Activated CD8-positive, alpha-beta memory T cell treated with anti-CD3 and anti-CD28 coated beads, Interleukin-2, amount 50 U/mL, for 1 hour (primary cell): ENCODE results near the gene ALKBH2.
"Not testable (repeated sequence)": the region's sequence is repeated elsewhere in the genome, so short reads cannot be mapped to it uniquely, and the experiment has no call there.

Experiments
- DNase-seq: peaks from one replicate; pipeline ENCODE4 v3.0.0-alpha.2; 2020; ENCODE audit errors: extremely low read depth

ALKBH2 gene

DNA sequence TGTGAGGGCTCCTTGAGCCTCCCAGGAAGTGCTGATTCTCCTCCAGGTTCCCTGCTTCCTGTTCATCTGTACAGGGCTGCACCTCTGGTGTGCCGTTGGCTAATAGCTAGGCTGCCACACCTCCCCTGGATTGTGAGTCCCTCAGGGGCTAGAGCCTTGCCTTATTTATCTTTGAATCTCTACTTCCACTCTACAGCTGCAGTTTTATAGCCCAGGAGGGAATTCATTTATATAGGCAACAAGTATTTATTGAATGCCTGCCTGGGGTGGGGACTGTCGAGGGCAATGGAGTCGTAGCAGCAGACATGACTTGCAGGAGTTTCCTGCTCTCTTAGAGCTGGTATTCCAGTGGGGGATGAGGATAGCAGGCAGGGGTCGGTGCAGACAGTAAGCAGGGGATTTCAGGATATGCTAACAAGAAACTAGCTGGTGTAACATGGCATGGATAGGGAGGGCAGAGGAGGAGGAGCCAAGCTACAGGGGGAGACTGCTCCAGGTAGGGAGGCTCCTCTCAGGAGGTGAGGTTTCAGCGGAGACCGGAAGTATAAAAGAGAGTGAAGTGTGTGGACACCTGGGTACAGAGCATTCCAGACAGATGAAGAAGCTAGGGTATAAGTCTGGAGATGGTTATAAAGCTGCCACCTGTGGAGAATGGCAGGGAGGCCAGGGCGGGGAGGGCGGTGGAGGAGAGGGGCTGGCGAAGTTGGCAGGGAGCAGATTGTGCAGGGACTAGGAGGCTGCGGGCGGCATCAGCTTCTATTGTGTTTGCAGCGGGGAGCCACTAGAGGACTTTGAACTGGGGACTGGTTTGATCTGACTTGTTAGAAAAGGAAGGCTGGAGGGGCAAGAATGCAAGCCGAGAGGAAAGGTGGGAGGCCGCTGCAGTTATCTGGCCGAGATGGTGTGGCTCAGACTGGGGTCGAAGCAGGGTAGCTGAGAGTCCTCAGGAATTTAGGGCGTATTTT lies 23.7 kb downstream of the ALKBH2 start:
- DNase-seq, result no peak

DNA sequence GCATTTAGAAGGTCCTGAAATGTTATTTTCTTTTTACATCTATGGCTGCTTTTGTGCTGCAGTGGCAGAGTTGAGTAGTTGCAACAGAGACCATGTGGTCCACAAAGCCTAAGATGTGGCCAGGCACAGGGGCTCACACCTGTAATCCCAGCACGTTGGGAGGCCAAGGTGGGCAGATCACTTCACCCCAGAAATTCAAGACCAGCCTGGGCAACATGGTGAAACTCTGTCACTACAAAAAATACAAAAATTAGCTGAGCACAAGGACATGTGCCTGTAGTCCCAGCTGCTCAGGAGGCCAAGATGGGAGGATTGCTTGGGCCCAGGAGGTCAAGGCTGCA lies 27.4 kb downstream of the ALKBH2 start:
- no peak for DNase-seq

- DNase-seq, result no peak
Measured at GRCh38 chr12:109065154-109065852, 28.0 kb downstream of the ALKBH2 start.

- no peak for DNase-seq
Measured at GRCh38 chr12:109064143-109064542, 29.1 kb downstream of the ALKBH2 start.

GRCh38 chr12:109058773-109059172 lies 34.5 kb downstream of the ALKBH2 start:
- no peak for DNase-seq

GRCh38 chr12:109057376-109057775 lies 35.9 kb downstream of the ALKBH2 start:
- no peak for DNase-seq

GRCh38 chr12:109056891-109057290 lies 36.4 kb downstream of the ALKBH2 start:
- no peak for DNase-seq

- no peak for DNase-seq
Measured at GRCh38 chr12:109054520-109054919, 38.8 kb downstream of the ALKBH2 start.

DNA sequence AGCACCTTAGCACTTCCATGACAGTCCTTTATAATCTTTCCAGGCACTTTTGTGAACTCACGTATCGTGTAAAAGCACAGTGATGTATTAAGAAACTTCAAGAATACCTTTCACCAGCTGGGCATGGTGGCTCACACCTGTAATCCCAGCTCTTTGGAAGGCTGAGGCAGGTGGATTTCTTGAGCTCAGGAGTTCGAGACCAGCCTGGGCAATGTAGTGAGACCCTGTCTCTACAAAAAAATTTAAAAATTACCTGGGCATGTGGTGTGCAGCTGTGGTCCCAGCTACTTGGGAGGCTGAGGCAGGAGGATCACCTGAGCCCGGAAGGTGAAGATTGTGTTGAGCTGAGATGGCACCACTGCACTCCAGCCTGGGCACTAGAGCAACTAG lies 39.2 kb downstream of the ALKBH2 start:
- DNase-seq, result not testable (repeated sequence)

DNA sequence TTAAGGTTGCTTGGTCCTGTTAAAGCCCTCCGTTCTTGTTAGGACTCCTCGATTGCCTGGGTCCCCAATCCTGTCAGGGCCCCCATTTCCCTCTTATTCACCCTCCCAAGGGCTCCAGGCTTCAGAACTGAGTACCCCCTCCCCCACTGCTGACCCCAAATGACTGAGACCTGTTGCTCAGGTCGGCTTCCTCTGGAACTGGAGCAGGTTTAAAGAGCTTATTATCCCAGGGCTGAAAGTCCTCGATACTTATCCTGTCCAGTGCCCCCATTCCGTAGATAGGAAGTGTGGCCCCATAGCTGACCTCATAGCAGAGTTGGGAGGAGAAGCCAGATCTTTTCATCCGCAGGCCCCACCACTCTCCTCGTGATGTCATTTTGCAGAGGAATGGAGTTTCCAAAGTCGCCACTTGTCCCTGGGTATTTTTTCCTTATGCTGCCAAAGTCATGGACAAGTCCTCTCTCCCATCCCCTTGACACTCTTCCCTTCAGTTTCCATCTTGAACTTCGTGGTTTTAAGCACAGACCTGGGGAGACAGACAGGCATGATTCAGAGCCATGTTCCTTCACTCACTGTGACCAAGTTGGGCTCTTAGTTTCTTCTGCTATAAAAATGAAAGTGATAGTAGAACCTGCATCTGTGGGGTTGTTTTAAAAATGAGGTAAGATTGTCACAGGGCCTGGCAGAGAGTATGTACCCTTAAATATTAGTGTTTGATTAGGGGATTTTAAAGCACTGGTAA lies 39.7 kb downstream of the ALKBH2 start:
- DNase-seq, result no peak

- DNase-seq, result peak; percentile 64
Measured at GRCh38 chr12:109052414-109053323, 40.6 kb downstream of the ALKBH2 start, which contains the start of gene USP30. TSS of gene USP30 (plus strand) at chr12:109052576. CDS start at chr12:109052679, 103 bp downstream.

GRCh38 chr12:109052097-109052413 lies 41.2 kb downstream of the ALKBH2 start:
- no peak for DNase-seq

GRCh38 chr12:109049794-109050193 lies 43.5 kb downstream of the ALKBH2 start:
- DNase-seq, result not testable (repeated sequence)

- DNase-seq, result not testable (repeated sequence)
Measured at GRCh38 chr12:109048706-109049105, 44.6 kb downstream of the ALKBH2 start.

- DNase-seq, result no peak
Measured at GRCh38 chr12:109047081-109047805, 46.0 kb downstream of the ALKBH2 start.

DNA sequence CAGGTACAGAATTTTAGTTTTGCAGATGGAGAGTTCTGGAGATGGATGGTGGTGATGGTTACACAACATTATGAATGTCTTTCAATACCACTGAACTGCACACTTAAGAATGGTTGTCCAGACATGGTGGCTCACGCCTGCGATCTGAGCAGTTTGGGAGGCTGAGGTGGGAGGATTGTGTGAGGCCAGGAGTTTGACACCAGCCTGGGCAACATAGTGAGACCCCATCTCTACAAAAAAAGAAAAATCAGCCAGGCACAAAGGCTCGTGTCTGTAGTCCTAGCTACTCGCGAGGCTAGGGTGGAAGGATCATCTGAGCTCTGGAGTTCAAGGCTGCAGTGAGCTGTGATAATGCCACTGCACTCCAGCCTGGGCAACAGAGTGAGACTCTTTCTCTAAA lies 49.0 kb downstream of the ALKBH2 start:
- DNase-seq, result no peak
